NB4 (cell line): Measurements from ENCODE around the gene CEP350.

Experiments used
- CTCF ChIP-seq: IDR thresholded peaks from one replicate; pipeline ENCODE4 v1.5.1; 2012; ENCODE audit warnings: low read depth, low read length
- MYC ChIP-seq: IDR thresholded peaks from 2 replicates; pipeline ENCODE4 v1.6.1; 2011; ENCODE audit warnings: low read depth, low read length
- POLR2A ChIP-seq: IDR thresholded peaks from 2 replicates; pipeline ENCODE4 v1.6.1; 2011; ENCODE audit warnings: mild to moderate bottlenecking; ENCODE audit not compliant: insufficient read length; ENCODE audit errors: extremely low read depth

GRCh38 chr1:180065408-180065807, 110.8 kb downstream of the CEP350 start:
- TF ChIP-seq CTCF (no peak), POLR2A (no peak), MYC (no peak)
